ENCODE results near the gene FAM234B. TPM values are rescaled to one million over a fixed set of nuclear protein-coding genes. Genes with fewer than 3 reads are reported as not detected.

The FAM234B gene
- total RNA-seq, 1 donor from 2014 or later: 1.8 TPM

DNA sequence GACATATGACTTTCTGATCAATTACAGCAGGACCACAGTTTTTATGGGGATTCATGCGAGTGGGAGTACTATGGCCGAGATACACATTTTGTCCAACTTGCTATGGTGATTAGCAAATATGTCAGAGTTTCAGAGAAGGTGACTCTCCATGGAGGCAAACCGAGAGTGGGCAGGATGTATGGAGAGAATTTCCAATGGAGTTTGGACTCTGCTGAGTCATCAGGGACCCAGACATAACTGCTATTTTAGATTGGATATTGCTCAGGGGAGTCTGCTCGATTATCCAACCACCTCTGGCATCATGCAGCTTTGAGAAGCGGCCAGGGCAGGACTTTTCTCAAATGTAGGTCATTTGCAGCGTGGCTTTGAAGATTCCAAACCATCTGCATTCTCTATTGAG lies 68.8 kb downstream of the FAM234B start:
- DNase-seq: no peak
- Histone ChIP-seq H3K4me3 (no peak overlapping the region), H3K9me3 (replicated peaks) (peaks cover 13% of the 10 kb centered on the region), H3K27ac (replicated peaks) (no peak overlapping the region), H3K4me1 (peaks cover 41% of the 10 kb centered on the region), H3K27me3 (ENCODE audit: low read depth) (no peaks in the 10 kb centered on the region), H3K36me3 (no peaks in the 10 kb centered on the region)
- intact Hi-C loops (cut with micrococcal nuclease): no loop called here
- TF ChIP-seq, protein P1, sequence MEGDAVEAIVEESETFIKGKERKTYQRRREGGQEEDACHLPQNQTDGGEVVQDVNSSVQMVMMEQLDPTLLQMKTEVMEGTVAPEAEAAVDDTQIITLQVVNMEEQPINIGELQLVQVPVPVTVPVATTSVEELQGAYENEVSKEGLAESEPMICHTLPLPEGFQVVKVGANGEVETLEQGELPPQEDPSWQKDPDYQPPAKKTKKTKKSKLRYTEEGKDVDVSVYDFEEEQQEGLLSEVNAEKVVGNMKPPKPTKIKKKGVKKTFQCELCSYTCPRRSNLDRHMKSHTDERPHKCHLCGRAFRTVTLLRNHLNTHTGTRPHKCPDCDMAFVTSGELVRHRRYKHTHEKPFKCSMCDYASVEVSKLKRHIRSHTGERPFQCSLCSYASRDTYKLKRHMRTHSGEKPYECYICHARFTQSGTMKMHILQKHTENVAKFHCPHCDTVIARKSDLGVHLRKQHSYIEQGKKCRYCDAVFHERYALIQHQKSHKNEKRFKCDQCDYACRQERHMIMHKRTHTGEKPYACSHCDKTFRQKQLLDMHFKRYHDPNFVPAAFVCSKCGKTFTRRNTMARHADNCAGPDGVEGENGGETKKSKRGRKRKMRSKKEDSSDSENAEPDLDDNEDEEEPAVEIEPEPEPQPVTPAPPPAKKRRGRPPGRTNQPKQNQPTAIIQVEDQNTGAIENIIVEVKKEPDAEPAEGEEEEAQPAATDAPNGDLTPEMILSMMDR (IDR thresholded peaks at IDR 0.05; ENCODE audit: borderline replicate concordance): no peak

DNA sequence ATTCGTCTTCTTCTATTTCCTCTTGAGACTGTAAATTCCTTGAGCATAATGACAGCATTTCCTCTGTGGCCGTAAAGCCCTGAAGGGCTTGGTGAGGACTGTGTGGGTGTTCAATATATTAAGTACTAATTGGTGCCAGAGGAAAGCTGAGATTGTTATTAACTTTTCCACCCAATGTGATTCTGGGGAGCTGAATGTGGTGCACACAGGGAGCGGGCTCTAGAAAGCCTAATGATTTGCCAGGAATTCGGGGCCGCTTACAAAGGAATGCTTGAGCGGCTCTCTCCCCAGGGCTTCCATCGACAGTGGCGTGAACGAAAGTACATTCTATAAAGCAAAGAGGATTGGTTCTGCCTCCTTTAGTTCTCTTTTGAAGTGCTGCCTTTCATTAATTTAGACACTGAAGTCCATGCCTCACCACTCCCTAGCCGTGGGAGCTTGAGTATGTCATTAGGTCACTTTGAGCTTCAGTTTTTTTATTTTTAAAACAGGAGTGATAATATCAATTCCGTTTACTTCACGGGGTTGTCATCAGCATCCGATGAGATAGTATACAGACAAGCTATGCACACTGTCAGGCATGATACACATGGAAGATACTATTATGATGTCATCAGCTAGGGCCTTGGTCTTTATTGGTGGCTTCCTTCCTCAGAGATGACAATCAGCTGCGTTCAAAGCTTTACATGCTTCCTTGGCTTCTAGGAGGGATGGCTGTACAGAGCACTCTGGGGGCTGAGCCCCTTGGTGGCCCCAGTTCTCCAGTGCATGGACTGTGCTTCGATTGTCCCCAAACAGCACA lies 70.3 kb downstream of the FAM234B start:
- Histone ChIP-seq H3K27ac (replicated peaks) (peak overlapping the region; percentile 42), H3K4me1 (peaks cover 41% of the 10 kb centered on the region), H3K9me3 (replicated peaks) (peaks cover 7% of the 10 kb centered on the region), H3K4me3 (peak overlapping the region; percentile 24), H3K27me3 (ENCODE audit: low read depth) (no peaks in the 10 kb centered on the region), H3K36me3 (no peaks in the 10 kb centered on the region)
- DNase-seq: no peak
- intact Hi-C loops (cut with micrococcal nuclease): no loop called here
- TF ChIP-seq, protein P1 (IDR thresholded peaks at IDR 0.05; ENCODE audit: borderline replicate concordance): no peak

DNA sequence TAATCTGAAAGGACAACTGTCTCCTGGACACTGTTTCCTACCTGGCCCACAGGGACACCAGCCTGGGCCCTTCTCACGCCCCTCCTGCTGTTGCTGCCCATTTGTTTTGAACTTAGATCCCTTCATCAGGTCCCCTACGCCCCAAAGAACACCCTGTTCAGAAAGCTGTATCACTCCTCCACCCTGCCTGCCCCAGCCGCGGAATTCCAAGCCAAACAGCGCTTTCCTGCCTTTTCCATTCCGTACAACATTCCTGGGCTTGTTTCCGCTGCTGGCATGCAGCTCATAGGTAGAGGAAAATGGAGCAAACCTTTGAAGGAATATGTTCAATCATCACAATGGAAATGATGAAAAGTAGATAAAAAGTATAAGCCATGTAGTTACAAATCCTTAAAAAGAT lies 72.1 kb downstream of the FAM234B start:
- H3K27ac ChIP-seq (replicated peaks): peak overlapping the region; percentile 57
- DNase-seq: no peak
- H3K36me3 ChIP-seq: no peaks in the 10 kb centered on the region

DNA sequence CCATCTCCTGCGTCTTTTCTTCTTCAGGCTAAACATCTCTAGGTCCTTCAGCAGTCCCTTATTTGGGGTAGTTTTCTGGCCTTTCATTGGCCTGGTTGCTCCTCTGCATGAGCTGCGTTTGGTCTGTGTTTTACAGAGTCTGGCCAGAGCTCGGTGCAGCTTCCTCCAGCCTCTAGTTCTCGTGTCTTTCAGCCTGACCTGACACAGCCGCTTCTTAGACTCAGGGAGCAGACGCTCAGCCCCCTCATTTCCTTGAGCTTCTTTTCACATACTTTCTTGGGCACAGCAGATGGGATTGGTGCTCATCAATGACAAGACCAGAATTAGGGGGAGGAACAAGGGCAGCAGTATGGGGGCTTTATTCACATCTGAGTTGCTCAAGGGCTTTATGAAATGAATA lies 72.8 kb downstream of the FAM234B start:
- intact Hi-C loops (cut with micrococcal nuclease): no loop called here
- Histone ChIP-seq H3K4me1 (peaks cover 44% of the 10 kb centered on the region), H3K4me3 (no peak overlapping the region), H3K36me3 (no peaks in the 10 kb centered on the region), H3K27ac (replicated peaks) (peak overlapping the region; percentile 57), H3K9me3 (replicated peaks) (peaks cover 2% of the 10 kb centered on the region), H3K27me3 (ENCODE audit: low read depth) (no peaks in the 10 kb centered on the region)
- DNase-seq: no peak
- TF ChIP-seq, protein P1 (IDR thresholded peaks at IDR 0.05; ENCODE audit: borderline replicate concordance): no peak

More for the DNA sequence above, 72.1 kb downstream of the FAM234B start:
- intact Hi-C loops (cut with micrococcal nuclease): no loop called here
- Histone ChIP-seq H3K9me3 (replicated peaks) (peaks cover 7% of the 10 kb centered on the region), H3K4me1 (peaks cover 42% of the 10 kb centered on the region), H3K27me3 (ENCODE audit: low read depth) (no peaks in the 10 kb centered on the region), H3K4me3 (no peak overlapping the region)
- TF ChIP-seq, protein P1 (IDR thresholded peaks at IDR 0.05; ENCODE audit: borderline replicate concordance): no peak

DNA sequence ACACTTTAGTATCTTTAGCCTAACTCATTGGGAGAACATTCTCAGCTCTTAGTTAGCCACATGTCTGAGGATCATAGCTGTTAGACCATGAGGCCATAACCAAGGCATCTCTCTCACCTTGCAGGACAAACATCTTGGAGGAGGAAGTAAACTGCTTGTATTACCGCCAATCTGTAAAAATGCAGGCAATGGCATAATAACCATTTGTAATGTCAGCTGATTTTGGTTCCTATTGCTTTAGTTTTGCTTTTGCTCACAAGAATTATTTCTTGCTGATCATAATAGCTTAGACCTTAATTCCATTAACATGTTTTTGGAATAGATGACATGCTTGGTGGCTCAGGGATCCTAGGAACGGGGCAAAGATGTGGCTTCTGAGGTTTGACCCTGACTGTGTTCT lies 75.6 kb downstream of the FAM234B start:
- DNase-seq: no peak
- intact Hi-C loops (cut with micrococcal nuclease): no loop called here
- Histone ChIP-seq H3K27ac (replicated peaks) (no peak overlapping the region), H3K4me3 (no peak overlapping the region), H3K9me3 (replicated peaks) (no peaks in the 10 kb centered on the region), H3K27me3 (ENCODE audit: low read depth) (no peaks in the 10 kb centered on the region), H3K36me3 (no peaks in the 10 kb centered on the region), H3K4me1 (peaks cover 30% of the 10 kb centered on the region)
- TF ChIP-seq, protein P1 (IDR thresholded peaks at IDR 0.05; ENCODE audit: borderline replicate concordance): no peak
